Bronchial epithelial cell (primary cell): Measurements from ENCODE around the gene TCF7L2. TPM values are rescaled to one million over a fixed set of nuclear protein-coding genes. Genes with fewer than 3 reads are reported as not detected.

ENCODE experiments used
- DNase-seq: peaks from one replicate; pipeline ENCODE4 v3.0.0-alpha.2; 2010; ENCODE audit warnings: low read depth
- FAIRE-seq: peaks from 2 replicates; lab custom pipeline; 2011; peaks lifted over from hg19 to GRCh38; lab: Jason Lieb, UNC
- H3K27me3 ChIP-seq: 2 replicates; pipeline ENCODE4 v1.5.1; 2011; ENCODE audit warnings: low read length; ENCODE audit not compliant: control insufficient read depth, insufficient read depth
- H3K36me3 ChIP-seq: 2 replicates; pipeline ENCODE4 v1.5.1; 2011; ENCODE audit warnings: low read length; ENCODE audit not compliant: control insufficient read depth, insufficient read depth
- H3K4me3 ChIP-seq: 2 replicates; pipeline ENCODE4 v1.5.1; 2011; ENCODE audit warnings: mild to moderate bottlenecking, low read depth, low read length, control low read depth
- total RNA-seq: library from RNA; depleted of rRNA; stranded (reverse); fragments of >200 nt; gene quantifications from 2 replicates; pipeline ENCODE4 v1.2.1, GENCODE V29; 2014
- TF ChIP-seq, protein P1 (sequence below): IDR thresholded peaks from 2 replicates; pipeline ENCODE4 v1.5.1; 2011; ENCODE audit warnings: mild to moderate bottlenecking, moderate library complexity, low read length, control low read depth, inconsistent platforms; ENCODE audit not compliant: insufficient read depth, severe bottlenecking

Gene TCF7L2
- total RNA-seq, 1 donor from 2014 or later, result 1.1 TPM

DNA sequence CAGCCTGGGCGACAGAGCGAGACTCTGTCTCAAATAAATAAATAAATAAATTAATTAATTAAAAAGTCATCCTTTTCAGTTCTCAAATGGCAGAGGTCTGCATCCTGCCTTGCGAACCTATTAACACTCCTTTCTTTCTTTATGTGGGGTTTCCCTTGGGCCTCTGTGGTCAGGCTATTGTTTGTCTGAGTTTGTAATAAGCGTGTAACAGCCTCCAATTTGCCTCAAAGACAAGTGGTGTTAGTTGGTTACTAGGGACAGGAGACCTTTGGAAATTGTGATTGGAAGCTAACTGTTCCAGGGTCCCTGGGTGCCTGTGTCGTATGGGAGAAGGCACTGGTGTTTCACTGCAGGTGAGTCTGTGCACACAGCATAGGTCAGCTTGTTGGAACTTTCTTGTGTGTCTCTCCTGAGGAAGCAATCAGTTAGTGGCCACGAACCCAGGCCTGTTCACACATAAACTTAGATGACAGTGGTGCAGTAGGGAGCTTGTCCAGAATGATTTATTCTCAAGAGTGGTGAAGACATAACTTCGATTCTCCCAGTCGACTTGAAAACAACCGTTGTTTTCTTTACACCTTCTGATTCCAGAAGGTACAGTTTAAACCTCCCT is 33.5 kb downstream of the TCF7L2 start:
- FAIRE-seq (no peak), DNase-seq (no peak)
- Histone ChIP-seq H3K27me3 (no peaks in the 10 kb centered on the region), H3K4me3 (no peak overlapping the region), H3K36me3 (peaks cover 2% of the 10 kb centered on the region)
- TF ChIP-seq, protein P1, sequence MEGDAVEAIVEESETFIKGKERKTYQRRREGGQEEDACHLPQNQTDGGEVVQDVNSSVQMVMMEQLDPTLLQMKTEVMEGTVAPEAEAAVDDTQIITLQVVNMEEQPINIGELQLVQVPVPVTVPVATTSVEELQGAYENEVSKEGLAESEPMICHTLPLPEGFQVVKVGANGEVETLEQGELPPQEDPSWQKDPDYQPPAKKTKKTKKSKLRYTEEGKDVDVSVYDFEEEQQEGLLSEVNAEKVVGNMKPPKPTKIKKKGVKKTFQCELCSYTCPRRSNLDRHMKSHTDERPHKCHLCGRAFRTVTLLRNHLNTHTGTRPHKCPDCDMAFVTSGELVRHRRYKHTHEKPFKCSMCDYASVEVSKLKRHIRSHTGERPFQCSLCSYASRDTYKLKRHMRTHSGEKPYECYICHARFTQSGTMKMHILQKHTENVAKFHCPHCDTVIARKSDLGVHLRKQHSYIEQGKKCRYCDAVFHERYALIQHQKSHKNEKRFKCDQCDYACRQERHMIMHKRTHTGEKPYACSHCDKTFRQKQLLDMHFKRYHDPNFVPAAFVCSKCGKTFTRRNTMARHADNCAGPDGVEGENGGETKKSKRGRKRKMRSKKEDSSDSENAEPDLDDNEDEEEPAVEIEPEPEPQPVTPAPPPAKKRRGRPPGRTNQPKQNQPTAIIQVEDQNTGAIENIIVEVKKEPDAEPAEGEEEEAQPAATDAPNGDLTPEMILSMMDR, result no peak

DNA sequence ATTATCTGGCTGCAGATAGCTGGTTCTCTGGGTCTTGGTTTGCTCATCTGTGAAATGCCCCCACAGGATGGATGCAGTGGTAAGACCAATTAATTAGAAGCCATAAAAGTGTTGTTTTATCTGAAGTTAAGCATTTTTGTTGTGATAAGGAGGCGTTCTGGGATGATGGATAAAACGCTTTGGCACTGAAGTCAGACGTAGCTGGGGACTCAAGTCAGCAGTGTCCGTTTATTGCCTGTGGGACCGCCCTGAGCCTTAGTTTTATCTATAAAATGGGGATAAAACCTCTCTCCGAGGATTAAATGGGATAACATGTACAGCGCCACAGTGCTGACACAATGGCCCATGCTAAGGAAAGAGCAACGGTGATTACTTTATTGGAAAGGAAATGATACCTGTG is 34.7 kb downstream of the TCF7L2 start:
- Histone ChIP-seq H3K4me3 (no peak overlapping the region), H3K27me3 (no peaks in the 10 kb centered on the region), H3K36me3 (peaks cover 2% of the 10 kb centered on the region)
- DNase-seq, result no peak
- no peak for FAIRE-seq
- TF ChIP-seq, protein P1, result no peak

DNA sequence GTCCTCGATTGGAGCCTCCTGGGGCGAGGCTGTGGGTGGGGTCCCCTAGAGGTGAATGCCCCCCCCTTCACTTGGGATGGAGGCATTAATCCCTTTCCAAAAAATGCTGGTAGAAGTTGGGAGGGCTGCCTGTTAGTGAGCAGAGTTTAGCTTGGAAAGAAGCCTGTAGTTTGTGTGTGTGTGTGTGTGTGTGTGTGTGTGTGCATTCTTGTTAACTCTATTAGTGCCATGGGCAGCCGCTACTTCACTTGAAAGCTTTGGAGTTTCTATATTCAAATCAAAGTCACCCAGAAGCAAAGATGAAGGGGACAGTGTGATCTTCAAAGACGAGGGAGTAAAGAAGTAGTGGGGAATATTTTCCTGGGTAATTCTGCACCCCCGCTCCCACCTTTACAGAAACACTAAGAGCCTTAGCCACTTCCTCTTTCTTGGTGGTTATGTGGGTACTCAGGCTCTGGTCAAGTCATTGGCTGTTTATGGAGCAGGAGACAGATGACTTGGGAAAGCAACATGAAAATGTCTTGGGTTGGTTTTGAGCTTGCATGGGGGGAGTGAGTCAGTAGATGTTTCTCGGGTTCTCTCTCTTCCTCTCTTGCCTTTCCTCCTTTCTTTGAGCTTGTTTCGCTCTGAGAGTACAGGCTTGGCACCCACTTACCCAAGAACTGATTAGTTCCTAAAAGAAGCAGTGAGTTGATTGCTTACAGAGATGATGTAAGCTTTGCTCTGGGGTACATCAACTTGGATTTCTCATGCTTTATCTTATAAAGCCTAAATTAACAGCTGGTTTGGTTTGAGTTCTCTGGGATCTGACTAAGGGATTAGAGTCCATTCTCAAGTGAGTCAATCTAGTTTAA is 35.9 kb downstream of the TCF7L2 start:
- Histone ChIP-seq H3K27me3 (no peaks in the 10 kb centered on the region), H3K4me3 (no peak overlapping the region), H3K36me3 (peaks cover 2% of the 10 kb centered on the region)
- no peak for FAIRE-seq
- no peak for DNase-seq
- TF ChIP-seq, protein P1, result no peak

DNA sequence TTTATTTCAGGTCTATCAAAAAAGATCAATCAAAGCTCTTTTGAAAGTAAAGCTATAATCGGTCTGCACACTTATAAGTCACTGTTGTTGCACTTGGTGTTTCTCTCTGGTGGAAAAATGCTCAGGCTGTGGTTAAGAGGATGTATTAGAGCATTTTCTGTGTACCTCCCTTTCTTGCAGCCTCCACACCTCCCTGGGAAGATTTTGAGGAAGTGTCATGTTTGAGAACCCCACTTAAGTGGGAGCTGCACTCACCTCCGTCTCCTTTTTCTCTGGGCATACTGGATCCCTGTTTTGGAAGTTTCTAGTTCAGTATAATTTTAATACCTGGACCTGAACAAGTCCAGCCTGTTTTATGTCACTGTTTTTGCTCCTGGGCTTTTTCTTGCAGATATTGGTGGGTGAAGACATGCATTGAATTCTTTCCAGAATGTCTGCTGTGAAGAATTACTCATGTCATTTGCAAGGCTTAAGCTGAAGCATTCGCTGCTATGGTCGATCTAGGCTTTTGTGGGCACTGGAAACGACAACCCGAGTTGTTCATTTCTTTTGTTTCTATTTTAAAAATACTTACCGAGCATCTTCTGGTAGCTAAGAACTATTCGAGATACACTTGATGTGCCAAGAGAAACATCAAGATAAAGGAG is 36.6 kb downstream of the TCF7L2 start:
- FAIRE-seq, result no peak
- no peaks in the 10 kb centered on the region for H3K27me3 ChIP-seq
- DNase-seq, result peak; percentile 28
- no peak overlapping the region for H3K4me3 ChIP-seq
- H3K36me3 ChIP-seq, result peaks cover 2% of the 10 kb centered on the region
- TF ChIP-seq, protein P1, result no peak

DNA sequence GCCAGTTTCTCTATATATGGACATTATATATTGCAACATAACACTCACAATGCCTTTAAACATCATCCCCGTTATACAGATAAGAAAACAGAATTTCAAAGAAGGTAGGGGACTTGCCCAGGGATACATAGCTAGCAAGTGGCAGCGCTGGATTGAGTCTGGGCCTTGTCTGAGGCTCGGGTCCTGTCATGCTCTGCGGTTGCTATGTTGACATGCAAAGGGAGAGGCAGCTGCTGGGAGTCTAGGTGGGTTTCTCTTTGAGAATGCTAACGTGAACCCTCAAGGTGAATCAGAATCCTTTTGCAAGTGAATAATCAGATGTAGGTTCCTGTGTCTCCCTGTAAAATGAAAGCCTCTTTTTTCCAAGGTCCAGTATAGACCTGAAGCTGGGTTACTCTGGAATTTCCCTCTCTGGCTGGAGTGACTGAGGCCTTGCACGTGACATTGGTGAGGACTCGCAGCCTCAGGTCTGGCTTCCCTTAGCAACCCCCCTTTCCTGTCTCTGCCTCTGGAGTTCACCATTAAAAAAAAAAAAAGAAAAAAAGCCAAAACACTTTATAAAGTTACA is 38.9 kb downstream of the TCF7L2 start:
- FAIRE-seq (no peak), DNase-seq (peak; percentile 77)
- Histone ChIP-seq H3K36me3 (no peaks in the 10 kb centered on the region), H3K4me3 (no peak overlapping the region), H3K27me3 (no peaks in the 10 kb centered on the region)
- TF ChIP-seq, protein P1, result no peak
